ENCODE measurements around the gene SKAP2.

DNA sequence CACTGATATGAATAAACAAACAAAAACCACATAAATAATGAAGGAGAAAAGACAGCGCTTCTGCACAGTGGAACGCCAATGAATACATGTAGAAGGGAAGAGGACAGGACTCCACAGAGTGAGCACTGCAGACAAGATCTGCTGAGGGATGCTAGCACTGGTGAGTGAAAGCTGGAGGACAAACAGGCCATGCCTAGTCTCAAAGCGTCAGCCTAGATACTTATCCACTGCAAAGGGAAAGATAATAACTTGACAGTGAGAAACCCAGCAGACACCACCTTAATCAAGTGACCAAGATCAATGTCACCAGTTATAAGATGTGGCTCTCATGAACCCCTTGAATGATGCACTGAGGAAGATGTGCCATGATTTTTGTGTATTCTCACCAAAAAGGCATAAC lies 227.6 kb downstream of the SKAP2 start:
- TF ChIP-seq, protein P1, sequence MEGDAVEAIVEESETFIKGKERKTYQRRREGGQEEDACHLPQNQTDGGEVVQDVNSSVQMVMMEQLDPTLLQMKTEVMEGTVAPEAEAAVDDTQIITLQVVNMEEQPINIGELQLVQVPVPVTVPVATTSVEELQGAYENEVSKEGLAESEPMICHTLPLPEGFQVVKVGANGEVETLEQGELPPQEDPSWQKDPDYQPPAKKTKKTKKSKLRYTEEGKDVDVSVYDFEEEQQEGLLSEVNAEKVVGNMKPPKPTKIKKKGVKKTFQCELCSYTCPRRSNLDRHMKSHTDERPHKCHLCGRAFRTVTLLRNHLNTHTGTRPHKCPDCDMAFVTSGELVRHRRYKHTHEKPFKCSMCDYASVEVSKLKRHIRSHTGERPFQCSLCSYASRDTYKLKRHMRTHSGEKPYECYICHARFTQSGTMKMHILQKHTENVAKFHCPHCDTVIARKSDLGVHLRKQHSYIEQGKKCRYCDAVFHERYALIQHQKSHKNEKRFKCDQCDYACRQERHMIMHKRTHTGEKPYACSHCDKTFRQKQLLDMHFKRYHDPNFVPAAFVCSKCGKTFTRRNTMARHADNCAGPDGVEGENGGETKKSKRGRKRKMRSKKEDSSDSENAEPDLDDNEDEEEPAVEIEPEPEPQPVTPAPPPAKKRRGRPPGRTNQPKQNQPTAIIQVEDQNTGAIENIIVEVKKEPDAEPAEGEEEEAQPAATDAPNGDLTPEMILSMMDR (IDR thresholded peaks at IDR 0.05), result no peak
- TF ChIP-seq POLR2A (IDR thresholded peaks at IDR 0.05) (no peak), EP300 (IDR thresholded peaks at IDR 0.05) (no peak), POLR2AphosphoS5 (IDR thresholded peaks at IDR 0.05) (no peak)
